LNCaP clone FGC (cell line): ENCODE results near the gene RABEP1.

Experiments used
- DNase-seq: peaks from one replicate; pipeline ENCODE4 v3.0.0-alpha.2; 2011; ENCODE audit warnings: low read depth
- H3K4me3 ChIP-seq: 2 replicates; pipeline ENCODE4 v1.5.1; 2011; ENCODE audit warnings: mild to moderate bottlenecking, low read depth, low read length, control low read depth
- TF ChIP-seq, protein P1 (sequence below): IDR thresholded peaks from 2 replicates; pipeline ENCODE4 v1.5.1; 2012; ENCODE audit warnings: mild to moderate bottlenecking; ENCODE audit not compliant: control insufficient read depth, insufficient read depth; ENCODE audit errors: extremely low read depth

The RABEP1 gene

DNA sequence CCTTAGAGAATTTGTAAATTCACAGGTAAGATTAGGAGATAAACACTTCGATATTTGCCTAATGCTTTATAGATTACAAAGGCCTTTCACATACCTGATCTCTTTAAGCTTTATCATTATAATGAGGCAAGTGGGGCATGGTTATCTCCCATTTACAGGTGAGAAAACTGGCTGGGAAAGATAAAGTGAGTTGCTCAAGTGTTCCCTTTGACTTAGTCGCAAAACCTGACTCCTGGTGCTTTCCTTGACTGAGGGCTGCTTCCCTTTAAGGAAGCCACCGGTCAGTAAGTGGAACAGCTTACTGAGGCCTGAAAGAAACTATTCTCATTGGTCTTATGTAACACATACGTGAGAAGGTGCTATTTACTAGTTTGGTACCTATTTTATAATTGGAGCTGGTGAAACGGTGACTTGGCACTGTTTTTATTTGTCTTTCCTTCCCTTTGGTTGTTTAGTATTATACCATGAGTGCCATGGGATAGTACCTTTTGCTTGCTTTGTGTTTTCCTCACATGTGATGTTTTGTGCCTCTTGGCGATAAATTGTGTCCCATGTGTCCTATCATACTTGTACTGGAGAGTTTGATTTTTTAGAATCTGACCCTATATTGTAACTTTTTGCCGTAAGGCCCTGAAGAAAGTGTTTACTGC lies 80.2 kb downstream of the RABEP1 start:
- no peak overlapping the region for H3K4me3 ChIP-seq
- TF ChIP-seq, protein P1, sequence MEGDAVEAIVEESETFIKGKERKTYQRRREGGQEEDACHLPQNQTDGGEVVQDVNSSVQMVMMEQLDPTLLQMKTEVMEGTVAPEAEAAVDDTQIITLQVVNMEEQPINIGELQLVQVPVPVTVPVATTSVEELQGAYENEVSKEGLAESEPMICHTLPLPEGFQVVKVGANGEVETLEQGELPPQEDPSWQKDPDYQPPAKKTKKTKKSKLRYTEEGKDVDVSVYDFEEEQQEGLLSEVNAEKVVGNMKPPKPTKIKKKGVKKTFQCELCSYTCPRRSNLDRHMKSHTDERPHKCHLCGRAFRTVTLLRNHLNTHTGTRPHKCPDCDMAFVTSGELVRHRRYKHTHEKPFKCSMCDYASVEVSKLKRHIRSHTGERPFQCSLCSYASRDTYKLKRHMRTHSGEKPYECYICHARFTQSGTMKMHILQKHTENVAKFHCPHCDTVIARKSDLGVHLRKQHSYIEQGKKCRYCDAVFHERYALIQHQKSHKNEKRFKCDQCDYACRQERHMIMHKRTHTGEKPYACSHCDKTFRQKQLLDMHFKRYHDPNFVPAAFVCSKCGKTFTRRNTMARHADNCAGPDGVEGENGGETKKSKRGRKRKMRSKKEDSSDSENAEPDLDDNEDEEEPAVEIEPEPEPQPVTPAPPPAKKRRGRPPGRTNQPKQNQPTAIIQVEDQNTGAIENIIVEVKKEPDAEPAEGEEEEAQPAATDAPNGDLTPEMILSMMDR = no peak

DNA sequence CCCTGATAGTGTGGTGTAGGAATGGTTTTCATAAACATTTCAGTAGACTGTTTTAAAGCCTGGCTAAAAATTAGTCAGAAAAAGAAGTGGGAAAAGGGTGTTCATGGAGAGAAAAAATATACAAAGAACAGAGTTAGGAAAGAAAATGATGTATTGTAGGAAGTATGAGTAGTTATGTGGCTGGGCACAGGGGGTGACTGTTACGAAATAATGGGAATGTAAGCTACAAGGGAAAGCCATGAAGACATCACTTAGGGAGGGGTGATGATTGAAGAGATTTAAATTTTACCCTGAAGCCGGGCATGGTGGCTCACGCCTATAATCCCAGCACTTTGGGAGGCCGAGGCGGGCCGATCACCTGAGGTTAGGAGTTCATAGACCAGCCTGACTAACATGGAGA lies 82.1 kb downstream of the RABEP1 start:
- DNase-seq = no peak
- H3K4me3 ChIP-seq = no peak overlapping the region
- TF ChIP-seq, protein P1 = no peak

More for the DNA sequence above, 80.2 kb downstream of the RABEP1 start:
- peak; percentile 41 for DNase-seq

DNA sequence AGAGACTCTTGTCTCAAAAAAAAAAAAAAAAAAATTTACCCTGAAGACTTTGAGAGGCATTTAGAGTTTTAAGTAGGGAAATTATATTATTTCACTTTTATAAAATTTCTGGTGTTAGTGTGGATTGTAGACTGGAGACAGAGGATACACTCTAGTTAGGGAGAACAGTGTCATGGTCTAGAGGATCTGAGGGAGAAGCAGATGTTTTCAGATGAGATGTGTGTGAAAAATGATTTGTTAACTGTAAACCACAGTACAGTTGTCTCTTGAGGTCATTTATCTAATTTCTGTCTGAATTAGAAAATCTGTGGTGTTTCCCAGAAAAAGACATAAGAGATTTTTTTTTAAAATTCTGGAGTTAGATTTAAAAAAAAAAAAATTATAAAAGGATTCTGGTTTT lies 82.6 kb downstream of the RABEP1 start:
- no peak for DNase-seq
- TF ChIP-seq, protein P1 = no peak
- no peak overlapping the region for H3K4me3 ChIP-seq

DNA sequence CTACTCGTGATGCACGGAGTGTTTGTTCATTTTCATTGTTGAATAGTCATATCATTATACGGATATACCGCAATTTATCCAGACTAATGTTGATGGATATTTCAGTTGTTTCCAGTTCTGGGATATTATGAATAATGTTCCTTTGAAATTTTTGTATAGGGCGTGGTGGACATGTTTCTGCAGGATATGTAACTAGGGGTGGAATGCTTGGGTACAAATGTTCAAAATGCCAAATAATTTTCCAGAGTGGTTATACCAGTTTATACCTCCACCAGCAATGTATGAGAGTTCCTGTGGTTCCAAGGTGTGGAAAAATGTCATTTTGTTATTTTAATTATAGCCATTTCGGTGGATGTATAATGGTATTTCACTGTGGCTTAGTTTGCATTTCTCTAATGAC lies 83.7 kb downstream of the RABEP1 start:
- no peak for DNase-seq
- H3K4me3 ChIP-seq = no peak overlapping the region
- TF ChIP-seq, protein P1 = no peak

DNA sequence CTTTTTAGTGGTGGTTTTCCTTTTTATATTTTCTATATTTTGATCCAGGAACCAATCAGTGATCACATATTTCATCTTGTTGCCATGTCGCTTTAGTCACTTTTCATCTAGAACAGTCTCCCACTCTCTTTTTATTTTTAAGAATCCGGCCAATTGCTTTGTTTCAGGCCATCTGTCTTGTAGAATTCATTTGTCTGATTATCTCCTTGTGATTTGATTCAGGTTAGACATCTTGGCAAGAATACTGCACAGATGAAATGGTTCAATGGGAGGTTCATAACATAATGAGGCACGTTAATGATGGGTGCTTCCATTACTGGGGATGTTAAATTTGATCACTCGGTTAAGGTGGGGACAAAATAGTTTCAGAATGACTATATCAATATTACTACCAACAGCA lies 88.3 kb downstream of the RABEP1 start:
- DNase-seq = no peak
- TF ChIP-seq, protein P1 = no peak
- H3K4me3 ChIP-seq = no peak overlapping the region

DNA sequence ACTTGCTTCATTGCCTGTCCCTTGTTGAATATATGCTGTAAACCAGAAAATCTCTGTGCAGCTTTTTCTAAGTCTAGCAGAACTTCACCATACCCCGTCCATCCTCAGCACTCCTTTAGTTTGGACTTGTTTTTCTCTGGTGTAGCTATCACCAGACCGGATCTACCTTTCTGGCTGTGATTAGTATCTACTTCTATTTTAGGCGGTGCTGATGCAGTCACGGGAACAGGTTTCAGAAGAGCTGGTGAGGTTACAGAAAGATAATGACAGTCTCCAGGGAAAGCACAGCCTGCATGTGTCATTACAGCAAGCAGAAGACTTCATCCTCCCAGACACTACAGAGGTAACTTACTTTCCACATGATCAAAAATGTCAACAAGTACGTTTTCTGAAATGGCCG lies 91.0 kb downstream of the RABEP1 start:
- no peak overlapping the region for H3K4me3 ChIP-seq
- DNase-seq = no peak
- TF ChIP-seq, protein P1 = no peak
